Right lobe of liver (tissue), 6 donors: ENCODE measurements around the gene HTR5A. TPM values are rescaled to one million over a fixed set of nuclear protein-coding genes. Genes with fewer than 3 reads are reported as not detected.

Experiments
- ATAC-seq, 4 donors: fragments of 200-7000 bp; cut with Tn5 transposase; one replicate each; pipeline ENCODE4 v1.9.1; 2020; ENCODE audit warnings: mild to moderate bottlenecking in 4 of 4, moderate library complexity in 4 of 4
- DNase-seq, 3 donors: peaks; one replicate each; pipeline ENCODE4 v3.0.0-alpha.2; 2020
- H3K27ac ChIP-seq, 3 donors: fragments of 200-600 bp; one replicate each; pipeline ENCODE4 v1.8.0; 2022
- H3K27me3 ChIP-seq, 2 donors: fragments of 200-600 bp; one replicate each; pipeline ENCODE4 v1.8.0; 2022
- H3K36me3 ChIP-seq, 4 donors: fragments of 200-600 bp; sonication (generic) in 1 of 4; one replicate each; pipeline versions ENCODE4 v1.5.1 to v1.8.0; 2017 to 2022; ENCODE audit warnings: control low read depth in 1 of 4
- H3K4me1 ChIP-seq, 4 donors: fragments of 200-600 bp; sonication (generic) in 1 of 4; one replicate each; pipeline versions ENCODE4 v1.5.1 to v1.8.0; 2017 to 2022; ENCODE audit warnings: control low read depth in 1 of 4
- H3K4me3 ChIP-seq, 3 donors: fragments of 200-600 bp; one replicate each; pipeline ENCODE4 v1.8.0; 2022
- H3K9me3 ChIP-seq, 4 donors: fragments of 200-600 bp; sonication (generic) in 1 of 4; one replicate each; pipeline versions ENCODE4 v1.5.1 to v1.8.0; 2017 to 2022; ENCODE audit warnings: control low read depth in 1 of 4
- CTCF ChIP-seq, 4 donors: fragments of 200-600 bp in 3 of 4; fragments of 450-650 bp in 1 of 4; IDR thresholded peaks; one replicate each; pipeline versions ENCODE4 v1.5.1 to v1.8.0; 2016 to 2022; ENCODE audit warnings: antibody characterized with exemption in 4 of 4, mild to moderate bottlenecking in 2 of 4
- POLR2A ChIP-seq: fragments of 450-650 bp; IDR thresholded peaks from one replicate; pipeline ENCODE4 v1.6.1; 2017; ENCODE audit warnings: antibody characterized with exemption, mild to moderate bottlenecking
- WGBS: methylation state at CpG from one replicate; pipeline ENCODE4 v1.1.6; 2018; ENCODE audit warnings: low coverage, low lambda C conversion rate; ENCODE audit not compliant: insufficient coverage; ENCODE audit errors: missing lambda C conversion rate; 5-methylcytosine and 5-hydroxymethylcytosine counted together
- intact Hi-C, 2 donors: fragments of 100-400 bp; cut with DNase I; formaldehyde crosslinking; loops; one replicate each; pipeline versions ENCODE4 v1.11.2 to v1.14.1; 2022
- total RNA-seq, 6 experiments: library from RNA; depleted of rRNA in 2 of 6; stranded (reverse); fragments of >200 nt in 2 of 6; fragmentation: NEBNext Ultra II Directional in 3 of 6; extraction: Animal tissue kit (Norgen Biotek cat#: 25700) in 3 of 6; gene quantifications; one replicate each; pipeline versions ENCODE4 v1.1.0 to v1.2.4, GENCODE V29; 2016 to 2023
- donor health status: DM: no; HTN: yes; CAD: no.
- donor health status: DM: no; HTN: no; CAD: no.
- donor health status: DM: no; HTN: no; CAD: no.
- donor health status: DM: no; HTN: yes; CAD: no.
- donor health status: DM: no; HTN: yes; CAD: no.

HTR5A gene
- total RNA-seq, 6 experiments from 2014 or later: not detected

- Histone ChIP-seq H3K27ac (no peak overlapping the region), H3K4me1 (no peaks in the 10 kb centered on the region), H3K36me3 (no peaks in the 10 kb centered on the region), H3K9me3 (no peaks in the 10 kb centered on the region), H3K4me3 (no peak overlapping the region), H3K27me3 (no peaks in the 10 kb centered on the region)
- no peak for DNase-seq
- no peak for TF ChIP-seq POLR2A
- no peak for TF ChIP-seq CTCF (IDR thresholded peaks at IDR 0.05)
- ATAC-seq: no peak
- intact Hi-C loops: no loop called here
- 8% methylated on average over 2 of the region's 5 CpGs for WGBS
Measured at GRCh38 chr7:155059703-155060102, 10.4 kb upstream of the HTR5A start.

GRCh38 chr7:155062411-155062810 is 7.7 kb upstream of the HTR5A start:
- intact Hi-C loops: no loop called here
- no peak for ATAC-seq
- no peak overlapping the region for H3K27ac ChIP-seq
- no peak for TF ChIP-seq CTCF (IDR thresholded peaks at IDR 0.05)
- TF ChIP-seq POLR2A: no peak
- DNase-seq: no peak
- no peaks in the 10 kb centered on the region for H3K9me3 ChIP-seq
- H3K4me3 ChIP-seq: no peak overlapping the region
- 18% methylated on average over 5 of the region's 5 CpGs for WGBS
- H3K4me1 ChIP-seq: no peaks in the 10 kb centered on the region
- no peaks in the 10 kb centered on the region for H3K27me3 ChIP-seq
- no peaks in the 10 kb centered on the region for H3K36me3 ChIP-seq

- no peak for ATAC-seq
- DNase-seq: no peak
- Histone ChIP-seq H3K4me1 (no peaks in the 10 kb centered on the region), H3K27ac (no peak overlapping the region), H3K4me3 (no peak overlapping the region), H3K27me3 (no peaks in the 10 kb centered on the region), H3K9me3 (no peaks in the 10 kb centered on the region), H3K36me3 (no peaks in the 10 kb centered on the region)
- 29% methylated on average over 4 of the region's 4 CpGs for WGBS
- no peak for TF ChIP-seq CTCF (IDR thresholded peaks at IDR 0.05)
- TF ChIP-seq POLR2A: no peak
- intact Hi-C loops: no loop called here
Measured at GRCh38 chr7:155064186-155064585, 5.9 kb upstream of the HTR5A start.

- peak in 1 of 3 donors; percentile 33 for DNase-seq
- H3K4me1 ChIP-seq: no peaks in the 10 kb centered on the region
- H3K9me3 ChIP-seq: no peaks in the 10 kb centered on the region
- no peak for TF ChIP-seq POLR2A
- no peak for TF ChIP-seq CTCF (IDR thresholded peaks at IDR 0.05)
- H3K36me3 ChIP-seq: no peaks in the 10 kb centered on the region
- WGBS: 49% methylated on average over 7 of the region's 7 CpGs
- no peaks in the 10 kb centered on the region for H3K27me3 ChIP-seq
- ATAC-seq: peak in 3 of 4 donors; percentile 16 to 63 (median 50)
- H3K27ac ChIP-seq: no peak overlapping the region
- H3K4me3 ChIP-seq: no peak overlapping the region
- intact Hi-C loops: no loop called here
Measured at GRCh38 chr7:155066417-155066950, 3.6 kb upstream of the HTR5A start.

GRCh38 chr7:155071121-155071651 is 1.1 kb downstream of the HTR5A start:
- H3K9me3 ChIP-seq: no peaks in the 10 kb centered on the region
- peaks cover 0 to 14% of the 10 kb centered on the region in 2 donors for H3K27me3 ChIP-seq
- H3K4me3 ChIP-seq: no peak overlapping the region
- no peak overlapping the region for H3K27ac ChIP-seq
- no peaks in the 10 kb centered on the region for H3K36me3 ChIP-seq
- no peak for ATAC-seq
- WGBS: 53% methylated on average over 9 of the region's 43 CpGs
- H3K4me1 ChIP-seq: no peaks in the 10 kb centered on the region
- intact Hi-C loops: no loop called here
- TF ChIP-seq POLR2A: no peak
- no peak for TF ChIP-seq CTCF (IDR thresholded peaks at IDR 0.05)
- no peak for DNase-seq
